ENCODE results near the gene USP15.
"Not testable (repeated sequence)": the region's sequence is repeated elsewhere in the genome, so short reads cannot be mapped to it uniquely, and the experiment has no call there.

USP15 gene

GRCh38 chr12:62347922-62348650 lies 87.9 kb downstream of the USP15 start:
- H3K27ac ChIP-seq, result no peak overlapping the region
- no peak overlapping the region for H3K4me3 ChIP-seq
- TF ChIP-seq CTCF (IDR thresholded peaks at IDR 0.05), result no peak
- DNase-seq (ENCODE audit: low spot score), result no peak

GRCh38 chr12:62350554-62350953 lies 90.3 kb downstream of the USP15 start:
- H3K27ac ChIP-seq, result no peak overlapping the region
- TF ChIP-seq CTCF (IDR thresholded peaks at IDR 0.05), result no peak
- no peak overlapping the region for H3K4me3 ChIP-seq
- DNase-seq (ENCODE audit: low spot score), result no peak

- DNase-seq (ENCODE audit: low spot score), result no peak
- H3K27ac ChIP-seq, result no peak overlapping the region
- TF ChIP-seq CTCF (IDR thresholded peaks at IDR 0.05), result no peak
- no peak overlapping the region for H3K4me3 ChIP-seq
Observed at GRCh38 chr12:62351326-62351725, 91.1 kb downstream of the USP15 start.

- TF ChIP-seq CTCF (IDR thresholded peaks at IDR 0.05), result no peak
- DNase-seq (ENCODE audit: low spot score), result no peak
- Histone ChIP-seq H3K4me3 (no peak overlapping the region), H3K27ac (peak overlapping the region; percentile 7 to 17)
Observed at GRCh38 chr12:62361048-62361447, 100.8 kb downstream of the USP15 start.

- no peak overlapping the region for H3K27ac ChIP-seq
- no peak overlapping the region for H3K4me3 ChIP-seq
- no peak for TF ChIP-seq CTCF (IDR thresholded peaks at IDR 0.05)
- no peak for DNase-seq (ENCODE audit: low spot score)
Observed at GRCh38 chr12:62363506-62363905, 103.3 kb downstream of the USP15 start.

GRCh38 chr12:62364697-62365096 lies 104.5 kb downstream of the USP15 start:
- not testable (repeated sequence) for H3K27ac ChIP-seq; DNase-seq (ENCODE audit: low spot score); H3K4me3 ChIP-seq

- H3K4me3 ChIP-seq; DNase-seq (ENCODE audit: low spot score); H3K27ac ChIP-seq: not testable (repeated sequence)
Observed at GRCh38 chr12:62365846-62366245, 105.6 kb downstream of the USP15 start.

GRCh38 chr12:62368430-62369223 lies 108.4 kb downstream of the USP15 start:
- not testable (repeated sequence) for H3K27ac ChIP-seq; DNase-seq (ENCODE audit: low spot score); H3K4me3 ChIP-seq
